ENCODE data around the gene CHST12.

- no peak for TF ChIP-seq POLR2A (IDR thresholded peaks at IDR 0.05)
- TF ChIP-seq POLR2AphosphoS5 (IDR thresholded peaks at IDR 0.05): no peak
- no peak for TF ChIP-seq CTCF (IDR thresholded peaks at IDR 0.05)
- no peak for TF ChIP-seq EP300 (IDR thresholded peaks at IDR 0.05; ENCODE audit: low read depth)
These were observed 6.5 kb downstream of the CHST12 start for GRCh38 chr7:2409745-2410414.

Measured in transverse colon (tissue), 4 donors.